Mononuclear cell (primary cell): ENCODE measurements around the gene MOB1A. TPM values are rescaled to one million over a fixed set of nuclear protein-coding genes. Genes with fewer than 3 reads are reported as not detected.
"Not testable (repeated sequence)": the region's sequence is repeated elsewhere in the genome, so short reads cannot be mapped to it uniquely, and the experiment has no call there.

Source experiments
- H3K27me3 ChIP-seq: 2 replicates; pipeline ENCODE4 v1.6.0; 2011; ENCODE audit warnings: low read length, control low read depth; ENCODE audit not compliant: insufficient read depth
- H3K4me1 ChIP-seq: 2 replicates; pipeline ENCODE4 v1.5.1; 2011; ENCODE audit warnings: mild to moderate bottlenecking, low read length, control low read depth; ENCODE audit not compliant: insufficient read depth
- H3K4me3 ChIP-seq: 2 replicates; pipeline ENCODE4 v1.5.1; 2011; ENCODE audit warnings: mild to moderate bottlenecking, low read length, moderate library complexity
- H3K9me3 ChIP-seq: 2 replicates; pipeline ENCODE4 v1.5.1; 2011; ENCODE audit warnings: low read depth, mild to moderate bottlenecking, control low read depth, low read length
- total RNA-seq: library from RNA; depleted of rRNA; stranded (reverse); fragments of >200 nt; gene quantifications from one replicate; pipeline ENCODE4 v1.2.3, GENCODE V29; 2012

Gene MOB1A
- total RNA-seq, 1 donor, result 286 TPM

GRCh38 chr2:74147727-74148456, 30.8 kb downstream of the MOB1A start, which contains the start of gene BOLA3:
TSS of gene BOLA3 (minus strand) at chr2:74147912. CDS start at chr2:74147874, 38 bp downstream.
- H3K4me3 ChIP-seq, result peak within 1 kb of the TSS; percentile 68
- H3K4me1 ChIP-seq, result peaks cover 20% of the 10 kb centered on the region
- H3K9me3 ChIP-seq, result no peaks in the 10 kb centered on the region
- no peaks in the 10 kb centered on the region for H3K27me3 ChIP-seq

DNA sequence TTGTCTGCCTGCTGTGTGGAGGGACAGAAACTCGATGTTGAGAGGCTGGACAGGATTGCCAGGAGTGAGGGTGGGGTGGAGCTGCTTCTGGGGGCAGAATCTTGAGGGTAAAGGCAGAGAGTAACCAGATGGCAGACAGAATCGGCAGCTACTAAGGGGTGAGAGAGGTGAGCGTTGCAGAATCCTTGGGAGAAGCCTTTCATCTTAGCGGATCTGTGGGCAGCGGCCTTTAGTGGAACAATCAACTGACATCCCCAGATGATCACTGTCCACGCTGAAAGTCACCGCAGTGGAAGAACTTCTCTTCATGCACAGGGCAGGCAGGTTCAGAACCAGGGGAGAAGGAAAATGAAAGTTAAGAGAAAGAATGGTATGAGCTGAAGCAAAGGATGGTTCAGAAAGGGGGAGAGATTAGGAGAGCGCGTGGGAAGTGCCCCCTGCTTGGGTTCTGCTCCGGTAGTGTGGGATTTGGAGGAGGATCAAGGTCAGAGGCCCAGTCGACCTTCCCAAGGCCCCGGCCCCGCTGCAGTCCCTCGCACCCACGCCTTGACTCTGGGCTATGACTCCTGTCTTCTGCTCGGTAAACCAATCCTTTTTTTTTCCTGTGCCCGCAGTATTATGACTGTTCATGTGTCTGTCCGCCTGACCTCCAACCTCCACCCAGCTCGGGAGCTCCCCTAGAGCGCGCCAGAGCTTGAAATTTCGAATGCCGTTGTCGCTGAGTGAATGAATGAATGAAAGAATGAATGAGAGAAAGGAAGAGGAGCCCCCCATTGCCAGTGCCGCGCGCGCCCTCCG, 31.6 kb downstream of the MOB1A start:
- H3K27me3 ChIP-seq, result no peaks in the 10 kb centered on the region
- no peaks in the 10 kb centered on the region for H3K9me3 ChIP-seq
- H3K4me1 ChIP-seq, result peaks cover 20% of the 10 kb centered on the region
- H3K4me3 ChIP-seq, result peak overlapping the region; percentile 68

DNA sequence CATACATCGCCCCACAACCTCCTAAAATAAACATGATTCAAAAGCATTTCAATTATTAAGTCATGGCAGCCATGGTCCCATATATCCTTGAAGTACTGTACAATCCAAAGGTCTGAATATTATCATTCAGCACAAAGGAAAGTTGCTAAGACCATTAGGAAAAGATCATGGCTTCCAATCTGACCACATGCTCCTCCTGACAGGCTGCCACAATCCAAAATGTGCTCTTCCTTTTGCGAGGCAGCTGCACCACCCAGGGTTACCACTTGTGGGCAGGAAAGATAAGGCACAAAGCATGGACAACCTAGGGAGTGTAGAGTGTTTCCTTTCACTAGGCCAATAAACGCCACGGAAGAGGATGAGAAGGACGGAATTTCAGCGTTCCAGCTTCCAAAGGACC, 36.3 kb downstream of the MOB1A start:
- Histone ChIP-seq H3K9me3 (no peaks in the 10 kb centered on the region), H3K4me1 (peaks cover 10% of the 10 kb centered on the region), H3K4me3 (no peak overlapping the region), H3K27me3 (no peaks in the 10 kb centered on the region)

DNA sequence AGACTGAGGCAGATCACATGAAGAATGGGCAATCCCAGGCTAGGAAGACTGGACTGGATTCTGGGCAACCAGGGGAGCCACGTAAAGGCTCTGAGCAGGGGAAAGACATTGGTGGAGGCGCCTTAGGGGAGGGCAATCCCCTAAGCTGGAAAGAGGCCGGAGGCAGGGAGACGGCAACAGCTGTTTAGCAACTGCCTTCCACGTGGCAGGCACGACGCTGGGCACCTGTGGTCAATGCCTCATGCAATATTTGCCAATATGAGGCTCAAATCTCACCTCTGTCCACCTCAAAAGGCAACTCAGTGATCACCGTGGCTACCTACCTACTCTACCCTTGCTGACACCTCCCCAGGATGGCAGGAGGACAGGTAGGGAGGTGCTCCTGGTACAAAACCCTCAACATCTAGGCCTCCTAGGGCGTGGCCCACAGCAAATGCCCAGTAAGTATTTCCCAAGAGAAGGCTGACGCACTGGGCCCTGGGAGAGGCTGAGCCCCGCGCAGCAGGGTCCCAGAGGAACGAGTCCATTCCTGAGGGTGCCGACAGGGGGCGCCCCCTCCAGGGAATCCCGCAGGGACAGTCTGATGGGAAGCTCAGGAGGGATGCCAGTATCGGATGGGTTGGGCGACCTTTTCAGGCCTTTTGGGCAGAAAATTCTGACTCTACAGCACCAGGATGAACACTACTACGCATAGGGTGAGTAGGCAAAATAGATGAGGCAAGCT, 39.9 kb downstream of the MOB1A start:
- Histone ChIP-seq H3K27me3 (no peaks in the 10 kb centered on the region), H3K4me1 (no peaks in the 10 kb centered on the region)

DNA sequence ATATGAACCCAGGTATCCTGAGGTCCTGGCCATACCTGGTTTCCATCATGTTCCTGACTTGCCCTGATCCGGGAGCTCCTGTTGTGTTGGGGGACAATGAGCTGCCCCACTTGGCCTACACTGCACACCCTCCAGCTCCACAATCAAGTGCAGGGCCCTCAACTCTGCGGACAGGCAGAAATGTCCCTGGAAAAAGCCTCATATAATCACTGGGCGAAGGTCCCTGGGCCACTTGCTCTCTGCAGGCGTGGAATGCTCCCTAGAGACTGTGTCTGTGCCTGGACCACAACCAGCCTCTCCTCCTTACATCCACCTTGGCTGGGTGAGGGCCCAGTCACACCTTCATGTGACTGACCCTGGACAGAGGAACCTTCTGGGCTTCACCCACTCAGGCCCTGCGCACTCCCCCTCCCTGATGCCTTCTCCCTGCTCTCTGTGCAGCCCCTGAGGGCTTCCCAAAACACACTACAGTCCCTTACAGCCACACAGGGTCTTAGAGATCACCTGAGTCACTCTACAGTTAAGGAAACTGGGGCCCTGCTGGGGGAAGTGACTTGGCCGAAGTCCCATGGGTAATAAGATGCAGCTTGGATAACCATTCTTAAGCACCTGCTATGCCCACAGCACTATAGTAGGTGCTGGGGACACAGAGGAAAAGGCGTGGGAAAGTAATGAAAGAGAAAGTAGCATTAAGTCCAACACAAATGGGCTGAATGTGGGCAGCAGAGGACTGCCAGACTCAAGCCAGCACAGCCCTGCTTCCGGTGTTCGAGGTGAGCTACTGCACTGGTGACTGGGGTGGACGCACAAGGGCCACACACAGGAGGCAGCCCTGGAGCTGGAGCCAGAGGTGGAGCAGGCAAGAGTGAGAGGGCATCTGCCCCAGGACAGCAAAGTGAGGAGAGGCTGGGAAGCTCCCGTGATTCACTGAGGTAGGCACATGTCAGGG, 40.8 kb downstream of the MOB1A start:
- H3K9me3 ChIP-seq, result no peaks in the 10 kb centered on the region
- H3K4me1 ChIP-seq, result no peaks in the 10 kb centered on the region
- no peak overlapping the region for H3K4me3 ChIP-seq
- H3K27me3 ChIP-seq, result no peaks in the 10 kb centered on the region

More for the DNA sequence above, 39.9 kb downstream of the MOB1A start:
- H3K4me3 ChIP-seq, result no peak overlapping the region
- H3K9me3 ChIP-seq, result no peaks in the 10 kb centered on the region

GRCh38 chr2:74131901-74132300, 46.8 kb downstream of the MOB1A start:
- Histone ChIP-seq H3K27me3 (no peaks in the 10 kb centered on the region), H3K9me3 (no peaks in the 10 kb centered on the region), H3K4me1 (no peaks in the 10 kb centered on the region), H3K4me3 (no peak overlapping the region)

DNA sequence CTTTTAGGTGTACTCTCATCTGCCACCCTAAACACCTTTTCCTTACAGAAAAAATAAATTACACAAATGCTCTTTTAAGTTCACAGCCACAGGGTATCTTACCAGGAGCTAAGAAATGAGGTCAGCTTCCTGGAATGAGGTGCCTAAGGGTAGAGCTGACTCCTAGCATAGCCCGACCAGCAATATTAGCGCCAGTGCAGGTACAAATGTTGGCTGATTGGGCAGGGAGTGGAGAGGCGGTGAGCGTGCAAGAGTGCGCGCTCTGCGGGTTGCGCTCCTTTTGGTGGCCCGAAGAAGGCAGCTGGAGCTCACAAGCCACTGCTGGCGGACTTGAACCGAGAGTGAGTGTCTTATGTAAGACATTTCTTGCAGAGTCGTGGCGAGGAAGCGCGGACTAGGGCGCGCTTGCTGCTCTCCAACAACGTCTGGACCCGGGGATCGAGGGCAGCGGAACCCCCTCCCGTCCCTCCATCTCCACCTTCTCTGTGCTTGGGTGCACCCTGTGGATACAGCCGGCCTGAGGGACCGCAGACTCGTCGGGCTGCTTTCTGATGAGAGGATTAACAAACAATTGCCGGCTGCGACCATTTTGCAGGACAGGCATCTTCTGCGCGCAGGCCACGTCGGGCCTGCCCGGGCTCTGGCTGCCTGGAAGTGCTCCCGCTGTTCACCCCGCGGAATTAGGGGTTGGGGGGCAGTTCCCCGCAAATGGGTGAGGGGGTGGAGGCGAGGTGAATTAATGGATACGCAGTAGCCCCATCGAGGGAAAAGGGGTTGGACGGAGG, 48.3 kb downstream of the MOB1A start:
- Histone ChIP-seq H3K27me3 (no peaks in the 10 kb centered on the region), H3K4me3 (no peak overlapping the region), H3K9me3 (no peaks in the 10 kb centered on the region), H3K4me1 (no peaks in the 10 kb centered on the region)

GRCh38 chr2:74128206-74128605, 50.5 kb downstream of the MOB1A start:
- H3K9me3 ChIP-seq, result no peaks in the 10 kb centered on the region
- no peaks in the 10 kb centered on the region for H3K27me3 ChIP-seq

DNA sequence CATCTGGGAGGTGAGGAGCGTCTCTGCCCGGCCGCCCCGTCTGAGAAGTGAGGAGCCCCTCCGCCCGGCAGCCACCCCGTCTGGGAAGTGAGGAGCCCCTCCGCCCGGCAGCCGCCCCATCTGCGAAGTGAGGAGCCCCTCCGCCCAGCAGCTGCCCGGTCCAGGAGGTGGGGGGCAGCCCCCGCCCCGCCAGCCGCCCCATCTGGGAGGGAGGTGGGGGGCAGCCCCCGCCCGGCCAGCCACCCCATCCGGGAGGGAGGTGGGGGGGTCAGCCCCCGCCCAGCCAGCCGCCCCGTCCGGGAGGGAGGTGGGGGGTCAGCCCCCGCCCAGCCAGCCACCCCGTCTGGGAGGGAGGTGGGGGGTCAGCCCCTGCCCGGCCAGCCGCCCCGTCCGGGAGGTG, 54.7 kb downstream of the MOB1A start:
- H3K4me1 ChIP-seq, result peaks cover 13% of the 10 kb centered on the region
- not testable (repeated sequence) for H3K27me3 ChIP-seq, H3K4me3 ChIP-seq, H3K9me3 ChIP-seq

More at GRCh38 chr2:74128206-74128605, 50.5 kb downstream of the MOB1A start:
- H3K4me1 ChIP-seq, result no peaks in the 10 kb centered on the region
- no peak overlapping the region for H3K4me3 ChIP-seq

GRCh38 chr2:74121846-74122245, 56.8 kb downstream of the MOB1A start:
- not testable (repeated sequence) for H3K4me3 ChIP-seq, H3K9me3 ChIP-seq, H3K27me3 ChIP-seq
- H3K4me1 ChIP-seq, result peaks cover 13% of the 10 kb centered on the region

DNA sequence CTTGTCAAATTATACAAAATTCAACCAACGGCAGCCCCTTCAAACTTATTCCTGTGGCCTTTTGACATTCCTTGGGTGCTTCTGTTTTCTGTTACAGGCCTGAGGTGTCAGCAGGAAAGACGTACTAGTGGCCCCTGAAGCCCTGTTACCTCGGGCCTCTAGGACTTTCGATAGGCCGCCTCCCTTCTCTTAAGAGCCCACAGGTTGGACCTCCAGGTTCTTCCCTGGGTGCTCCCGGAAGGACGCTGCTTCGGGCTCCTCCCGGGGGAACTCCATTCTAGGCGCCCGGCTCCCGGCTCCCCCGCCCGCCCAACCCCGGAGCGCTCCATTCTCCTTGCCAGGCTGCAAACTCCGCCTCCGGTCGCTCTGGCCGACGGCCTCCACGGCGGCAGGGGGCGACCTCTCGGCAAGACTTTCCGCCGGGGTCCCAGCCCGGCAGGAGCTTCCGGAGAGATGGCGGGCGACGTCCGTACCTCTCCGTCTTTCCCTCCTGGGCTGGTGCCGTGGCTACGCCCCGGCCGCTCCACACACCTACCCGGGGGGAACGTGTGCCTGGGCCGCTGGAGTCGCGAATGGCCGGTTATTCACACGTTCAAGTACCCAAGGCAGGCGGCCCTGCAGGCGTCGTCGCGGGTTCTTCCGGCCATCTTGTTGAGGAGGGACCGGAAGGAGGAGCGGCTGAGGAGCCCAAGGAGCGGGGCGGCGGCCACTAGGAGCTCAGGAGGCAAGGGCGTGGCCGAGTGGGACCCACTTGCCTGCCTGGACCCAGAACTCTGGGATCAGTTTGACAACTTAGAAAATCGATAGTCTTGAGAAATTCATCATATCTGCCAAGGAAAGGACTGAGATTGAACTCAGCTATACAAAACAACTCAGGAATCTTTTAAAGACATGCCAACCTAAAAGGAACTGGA, 58.5 kb downstream of the MOB1A start:
- Histone ChIP-seq H3K4me3 (peak overlapping the region; percentile 76), H3K9me3 (peaks cover 5% of the 10 kb centered on the region), H3K27me3 (no peaks in the 10 kb centered on the region), H3K4me1 (peaks cover 13% of the 10 kb centered on the region)

DNA sequence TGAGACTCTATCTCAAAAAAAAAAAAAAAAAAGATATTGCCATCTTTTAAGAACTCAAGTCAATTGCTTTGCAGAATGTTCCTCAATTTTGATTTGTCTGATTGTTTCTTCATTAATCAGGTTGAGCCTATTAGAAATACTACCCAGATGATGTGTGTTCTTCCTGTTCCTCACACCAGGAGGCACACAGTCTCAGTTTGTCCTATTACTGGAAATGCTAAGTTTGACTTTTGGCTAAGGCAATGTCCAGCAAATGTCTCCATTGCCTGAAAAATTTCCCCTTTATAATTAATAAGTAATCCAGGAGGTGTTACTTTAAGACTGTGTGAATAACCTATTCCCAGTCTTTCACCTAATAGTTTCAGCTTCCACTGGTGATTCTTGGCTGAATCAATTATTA, 59.3 kb downstream of the MOB1A start:
- H3K27me3 ChIP-seq, result no peaks in the 10 kb centered on the region
- H3K4me1 ChIP-seq, result peaks cover 13% of the 10 kb centered on the region
- H3K9me3 ChIP-seq, result peaks cover 5% of the 10 kb centered on the region
- H3K4me3 ChIP-seq, result no peak overlapping the region

DNA sequence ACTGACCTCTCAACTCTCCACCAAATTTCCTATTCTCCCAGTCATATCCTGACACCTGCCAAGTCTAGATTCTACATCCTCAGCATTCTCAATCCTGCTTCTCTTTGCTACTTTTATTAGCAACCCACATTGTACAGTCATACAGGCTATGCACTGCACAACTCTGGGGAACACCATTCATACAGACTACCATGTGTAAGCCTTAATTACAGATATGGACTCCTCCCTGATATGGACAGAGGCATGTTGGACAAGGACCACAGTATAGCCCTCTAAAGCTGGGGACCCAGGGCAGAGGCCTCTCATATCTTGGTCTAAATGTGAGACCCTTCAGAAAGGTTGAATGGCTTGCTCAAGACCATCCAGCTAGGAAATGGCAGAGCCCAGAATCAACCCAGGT, 67.3 kb downstream of the MOB1A start:
- no peaks in the 10 kb centered on the region for H3K4me1 ChIP-seq
- no peaks in the 10 kb centered on the region for H3K27me3 ChIP-seq
- no peaks in the 10 kb centered on the region for H3K9me3 ChIP-seq
- H3K4me3 ChIP-seq, result no peak overlapping the region
